ENCODE measurements around the gene LRIG1.

LRIG1 gene

GRCh38 chr3:66493458-66494099, 7.2 kb downstream of the LRIG1 start:
- Histone ChIP-seq H3K4me3 (ENCODE audit: low read depth, low read length) (peak overlapping the region; percentile 45), H3K9ac (ENCODE audit: low read depth, low read length) (no peak overlapping the region), H3K9me3 (ENCODE audit: control insufficient read depth, insufficient read depth, low read length) (no peaks in the 10 kb centered on the region), H3K36me3 (ENCODE audit: control insufficient read depth, insufficient read depth, low read length) (no peaks in the 10 kb centered on the region), H3K4me1 (ENCODE audit: control insufficient read depth, insufficient read depth, low read length) (peaks cover 79% of the 10 kb centered on the region), H3K27me3 (ENCODE audit: control insufficient read depth, insufficient read depth, low read length) (no peaks in the 10 kb centered on the region)

- H3K9ac ChIP-seq (ENCODE audit: low read depth, low read length), result no peak overlapping the region
- peak overlapping the region; percentile 6 for H3K4me3 ChIP-seq (ENCODE audit: low read depth, low read length)
- H3K4me1 ChIP-seq (ENCODE audit: control insufficient read depth, insufficient read depth, low read length), result peaks cover 75% of the 10 kb centered on the region
- no peaks in the 10 kb centered on the region for H3K36me3 ChIP-seq (ENCODE audit: control insufficient read depth, insufficient read depth, low read length)
- no peaks in the 10 kb centered on the region for H3K9me3 ChIP-seq (ENCODE audit: control insufficient read depth, insufficient read depth, low read length)
- no peaks in the 10 kb centered on the region for H3K27me3 ChIP-seq (ENCODE audit: control insufficient read depth, insufficient read depth, low read length)
Measured at GRCh38 chr3:66492672-66493071, 8.2 kb downstream of the LRIG1 start.

GRCh38 chr3:66492071-66492470, 8.8 kb downstream of the LRIG1 start:
- no peaks in the 10 kb centered on the region for H3K9me3 ChIP-seq (ENCODE audit: control insufficient read depth, insufficient read depth, low read length)
- H3K4me3 ChIP-seq (ENCODE audit: low read depth, low read length), result no peak overlapping the region
- peaks cover 76% of the 10 kb centered on the region for H3K4me1 ChIP-seq (ENCODE audit: control insufficient read depth, insufficient read depth, low read length)
- H3K36me3 ChIP-seq (ENCODE audit: control insufficient read depth, insufficient read depth, low read length), result no peaks in the 10 kb centered on the region
- H3K9ac ChIP-seq (ENCODE audit: low read depth, low read length), result no peak overlapping the region
- no peaks in the 10 kb centered on the region for H3K27me3 ChIP-seq (ENCODE audit: control insufficient read depth, insufficient read depth, low read length)

- Histone ChIP-seq H3K36me3 (ENCODE audit: control insufficient read depth, insufficient read depth, low read length) (no peaks in the 10 kb centered on the region), H3K9ac (ENCODE audit: low read depth, low read length) (no peak overlapping the region), H3K4me1 (ENCODE audit: control insufficient read depth, insufficient read depth, low read length) (peaks cover 75% of the 10 kb centered on the region), H3K4me3 (ENCODE audit: low read depth, low read length) (no peak overlapping the region), H3K9me3 (ENCODE audit: control insufficient read depth, insufficient read depth, low read length) (no peaks in the 10 kb centered on the region), H3K27me3 (ENCODE audit: control insufficient read depth, insufficient read depth, low read length) (no peaks in the 10 kb centered on the region)
Measured at GRCh38 chr3:66490984-66491383, 9.8 kb downstream of the LRIG1 start.

- Histone ChIP-seq H3K9me3 (ENCODE audit: control insufficient read depth, insufficient read depth, low read length) (no peaks in the 10 kb centered on the region), H3K4me1 (ENCODE audit: control insufficient read depth, insufficient read depth, low read length) (peaks cover 75% of the 10 kb centered on the region), H3K27me3 (ENCODE audit: control insufficient read depth, insufficient read depth, low read length) (no peaks in the 10 kb centered on the region), H3K9ac (ENCODE audit: low read depth, low read length) (no peak overlapping the region), H3K4me3 (ENCODE audit: low read depth, low read length) (no peak overlapping the region), H3K36me3 (ENCODE audit: control insufficient read depth, insufficient read depth, low read length) (no peaks in the 10 kb centered on the region)
Measured at GRCh38 chr3:66490214-66490613, 10.6 kb downstream of the LRIG1 start.

- H3K9ac ChIP-seq (ENCODE audit: low read depth, low read length), result no peak overlapping the region
- peaks cover 70% of the 10 kb centered on the region for H3K4me1 ChIP-seq (ENCODE audit: control insufficient read depth, insufficient read depth, low read length)
- no peaks in the 10 kb centered on the region for H3K36me3 ChIP-seq (ENCODE audit: control insufficient read depth, insufficient read depth, low read length)
- H3K4me3 ChIP-seq (ENCODE audit: low read depth, low read length), result no peak overlapping the region
- H3K27me3 ChIP-seq (ENCODE audit: control insufficient read depth, insufficient read depth, low read length), result no peaks in the 10 kb centered on the region
- no peaks in the 10 kb centered on the region for H3K9me3 ChIP-seq (ENCODE audit: control insufficient read depth, insufficient read depth, low read length)
Measured at GRCh38 chr3:66489581-66489980, 11.2 kb downstream of the LRIG1 start.

- Histone ChIP-seq H3K36me3 (ENCODE audit: control insufficient read depth, insufficient read depth, low read length) (no peaks in the 10 kb centered on the region), H3K9me3 (ENCODE audit: control insufficient read depth, insufficient read depth, low read length) (no peaks in the 10 kb centered on the region), H3K4me1 (ENCODE audit: control insufficient read depth, insufficient read depth, low read length) (peaks cover 68% of the 10 kb centered on the region), H3K4me3 (ENCODE audit: low read depth, low read length) (no peak overlapping the region), H3K9ac (ENCODE audit: low read depth, low read length) (no peak overlapping the region), H3K27me3 (ENCODE audit: control insufficient read depth, insufficient read depth, low read length) (no peaks in the 10 kb centered on the region)
Measured at GRCh38 chr3:66489115-66489514, 11.7 kb downstream of the LRIG1 start.

- H3K9ac ChIP-seq (ENCODE audit: low read depth, low read length), result no peak overlapping the region
Measured at GRCh38 chr3:66488492-66488891, 12.3 kb downstream of the LRIG1 start.

GRCh38 chr3:66487465-66487864, 13.4 kb downstream of the LRIG1 start:
- no peaks in the 10 kb centered on the region for H3K36me3 ChIP-seq (ENCODE audit: control insufficient read depth, insufficient read depth, low read length)
- H3K9ac ChIP-seq (ENCODE audit: low read depth, low read length), result no peak overlapping the region
- H3K4me1 ChIP-seq (ENCODE audit: control insufficient read depth, insufficient read depth, low read length), result peaks cover 66% of the 10 kb centered on the region
- H3K9me3 ChIP-seq (ENCODE audit: control insufficient read depth, insufficient read depth, low read length), result no peaks in the 10 kb centered on the region
- no peaks in the 10 kb centered on the region for H3K27me3 ChIP-seq (ENCODE audit: control insufficient read depth, insufficient read depth, low read length)
- H3K4me3 ChIP-seq (ENCODE audit: low read depth, low read length), result no peak overlapping the region

More at GRCh38 chr3:66488492-66488891, 12.3 kb downstream of the LRIG1 start:
- Histone ChIP-seq H3K27me3 (ENCODE audit: control insufficient read depth, insufficient read depth, low read length) (no peaks in the 10 kb centered on the region), H3K9me3 (ENCODE audit: control insufficient read depth, insufficient read depth, low read length) (no peaks in the 10 kb centered on the region), H3K36me3 (ENCODE audit: control insufficient read depth, insufficient read depth, low read length) (no peaks in the 10 kb centered on the region), H3K4me1 (ENCODE audit: control insufficient read depth, insufficient read depth, low read length) (peaks cover 68% of the 10 kb centered on the region), H3K4me3 (ENCODE audit: low read depth, low read length) (no peak overlapping the region)

DNA sequence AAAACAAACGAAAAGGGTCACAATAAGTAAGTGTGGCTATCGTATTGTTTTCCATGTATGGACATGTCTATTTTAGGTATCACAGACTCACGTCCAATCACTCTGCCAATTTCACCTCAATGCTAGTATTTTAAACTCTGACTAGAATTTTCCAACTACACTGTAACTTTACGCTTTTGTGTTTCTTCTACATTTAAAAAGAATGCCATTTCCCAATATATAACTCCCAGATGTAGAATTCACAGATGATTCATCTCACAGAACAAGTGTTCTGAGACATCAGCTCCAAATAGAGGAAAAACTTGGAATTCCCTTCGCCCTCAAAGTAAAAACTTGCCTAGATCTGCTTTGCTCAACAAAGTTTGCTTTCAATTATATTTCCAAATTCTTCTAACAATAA, 14.2 kb downstream of the LRIG1 start:
- no peak overlapping the region for H3K9ac ChIP-seq (ENCODE audit: low read depth, low read length)
- no peak overlapping the region for H3K4me3 ChIP-seq (ENCODE audit: low read depth, low read length)
- peaks cover 65% of the 10 kb centered on the region for H3K4me1 ChIP-seq (ENCODE audit: control insufficient read depth, insufficient read depth, low read length)
- no peaks in the 10 kb centered on the region for H3K27me3 ChIP-seq (ENCODE audit: control insufficient read depth, insufficient read depth, low read length)
- no peaks in the 10 kb centered on the region for H3K36me3 ChIP-seq (ENCODE audit: control insufficient read depth, insufficient read depth, low read length)
- no peaks in the 10 kb centered on the region for H3K9me3 ChIP-seq (ENCODE audit: control insufficient read depth, insufficient read depth, low read length)

DNA sequence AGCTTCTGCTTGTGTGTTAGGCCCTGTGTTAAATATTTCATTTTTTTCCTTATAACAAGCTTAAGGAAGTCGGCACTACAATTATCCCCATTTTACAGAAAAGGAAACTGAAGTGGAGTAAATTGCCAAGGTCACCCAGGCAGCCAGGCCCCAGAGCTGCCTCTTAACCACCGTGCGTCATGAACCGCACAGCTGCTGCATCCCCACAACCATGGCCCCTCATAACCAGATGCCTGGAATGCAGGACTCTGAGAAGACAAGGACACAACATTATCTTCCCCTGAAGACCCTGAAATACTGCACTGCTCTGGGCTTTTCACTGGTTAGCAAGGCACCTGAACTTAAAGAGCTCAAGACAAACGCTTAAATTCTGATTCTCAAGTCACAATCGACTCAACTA, 14.6 kb downstream of the LRIG1 start:
- no peaks in the 10 kb centered on the region for H3K27me3 ChIP-seq (ENCODE audit: control insufficient read depth, insufficient read depth, low read length)
- H3K4me1 ChIP-seq (ENCODE audit: control insufficient read depth, insufficient read depth, low read length), result peaks cover 65% of the 10 kb centered on the region
- no peak overlapping the region for H3K9ac ChIP-seq (ENCODE audit: low read depth, low read length)
- no peaks in the 10 kb centered on the region for H3K36me3 ChIP-seq (ENCODE audit: control insufficient read depth, insufficient read depth, low read length)
- no peak overlapping the region for H3K4me3 ChIP-seq (ENCODE audit: low read depth, low read length)
- H3K9me3 ChIP-seq (ENCODE audit: control insufficient read depth, insufficient read depth, low read length), result no peaks in the 10 kb centered on the region

GRCh38 chr3:66485291-66485968, 15.4 kb downstream of the LRIG1 start:
- Histone ChIP-seq H3K36me3 (ENCODE audit: control insufficient read depth, insufficient read depth, low read length) (no peaks in the 10 kb centered on the region), H3K9ac (ENCODE audit: low read depth, low read length) (no peak overlapping the region), H3K4me3 (ENCODE audit: low read depth, low read length) (no peak overlapping the region), H3K4me1 (ENCODE audit: control insufficient read depth, insufficient read depth, low read length) (peaks cover 61% of the 10 kb centered on the region), H3K9me3 (ENCODE audit: control insufficient read depth, insufficient read depth, low read length) (no peaks in the 10 kb centered on the region), H3K27me3 (ENCODE audit: control insufficient read depth, insufficient read depth, low read length) (no peaks in the 10 kb centered on the region)

All from iPS-15b (cell line).